GM12878 (cell line): ENCODE results near the gene OLFML2A. TPM values are rescaled to one million over a fixed set of nuclear protein-coding genes. Genes with fewer than 3 reads are reported as not detected.

Experiments
- ATAC-seq: fragments of 200-7000 bp; cut with Tn5 transposase; 3 replicates; pipeline ENCODE4 v1.9.1; 2020; ENCODE audit warnings: mild to moderate bottlenecking, moderate library complexity
- BruUV-seq: library from RNA; stranded (reverse); fragments of 400-500 nt; replicated peaks from 2 replicates; lab custom pipeline; 2021; lab: Mats Ljungman, UMichigan
- CTCF ChIA-PET: fragments of 300-600 bp; sonication (Branson Sonifier 250); formaldehyde crosslinking; extraction: SDS; loops from one replicate; lab custom pipeline; 2021; ENCODE audit warnings: inconsistent platforms; lab: Yijun Ruan, JAX
- POLR2A ChIA-PET: fragments of 350-600 bp; formaldehyde crosslinking; extraction: SDS; loops from one replicate; lab custom pipeline; 2021; ENCODE audit warnings: inconsistent platforms; lab: Charles Lee
- RAD21 ChIA-PET: fragments of 300-600 bp; sonication (Branson Sonifier 250); formaldehyde crosslinking; loops from one replicate; lab custom pipeline; 2023; ENCODE audit warnings: antibody characterized with exemption; ENCODE audit not compliant: unreplicated experiment; lab: Charles Lee
- SMC1A ChIA-PET: fragments of 300-600 bp; sonication (Branson Sonifier 250); formaldehyde crosslinking; loops from one replicate; lab custom pipeline; 2023; ENCODE audit not compliant: unreplicated experiment, uncharacterized antibody; lab: Charles Lee
- DNase-seq: peaks from one replicate; pipeline ENCODE4 v3.0.0-alpha.2; 2011; ENCODE audit warnings: low read depth, low spot score
- FAIRE-seq: peaks from 3 replicates; lab custom pipeline; 2011; peaks lifted over from hg19 to GRCh38; lab: Jason Lieb, UNC
- H2AFZ ChIP-seq: 2 replicates; pipeline ENCODE4 v1.6.0; 2011; ENCODE audit warnings: low read depth, low read length, control low read depth; ENCODE audit not compliant: control insufficient read depth
- H3K27ac ChIP-seq: 2 replicates; pipeline ENCODE4 v1.5.1; 2011; ENCODE audit warnings: control low read depth; ENCODE audit not compliant: control insufficient read depth, insufficient read depth
- H3K27me3 ChIP-seq, 2 experiments: replicated peaks in 1 of 2; 2 replicates each; pipeline versions ENCODE4 v1.6.0 to v1.6.1; 2011; ENCODE audit warnings: low read length in 1 of 2; ENCODE audit not compliant: control insufficient read depth in 2 of 2, insufficient read depth in 2 of 2
- H3K36me3 ChIP-seq, 2 experiments: 2 replicates each; pipeline ENCODE4 v1.5.1; 2011; ENCODE audit warnings: low read length in 1 of 2; ENCODE audit not compliant: control insufficient read depth in 2 of 2, insufficient read depth in 2 of 2
- H3K4me1 ChIP-seq: 2 replicates; pipeline ENCODE4 v1.6.1; 2011; ENCODE audit warnings: mild to moderate bottlenecking, low read length, moderate library complexity, mixed read lengths; ENCODE audit not compliant: control insufficient read depth, insufficient read depth
- H3K4me2 ChIP-seq: 2 replicates; pipeline ENCODE4 v1.6.0; 2011; ENCODE audit warnings: control low read depth; ENCODE audit not compliant: control insufficient read depth, insufficient read depth
- H3K4me3 ChIP-seq: fragments of 200-600 bp; sonication (generic); 2 replicates; pipeline ENCODE4 v1.5.1; 2016
- H3K79me2 ChIP-seq: 2 replicates; pipeline ENCODE4 v1.6.0; 2011; ENCODE audit warnings: low read length; ENCODE audit not compliant: control insufficient read depth, insufficient read depth
- H3K9ac ChIP-seq: 2 replicates; pipeline ENCODE4 v1.8.0; 2011; ENCODE audit warnings: low read length, control low read depth, mixed read lengths; ENCODE audit not compliant: control insufficient read depth, insufficient read depth
- H3K9me3 ChIP-seq: replicated peaks from 3 replicates; pipeline ENCODE4 v1.5.1; 2011; ENCODE audit warnings: mild to moderate bottlenecking, low read length; ENCODE audit not compliant: control insufficient read depth, insufficient read depth
- H4K20me1 ChIP-seq: 2 replicates; pipeline ENCODE4 v1.6.0; 2011; ENCODE audit not compliant: control insufficient read depth, insufficient read depth
- CREB1 ChIP-seq: IDR thresholded peaks from 2 replicates; pipeline ENCODE4 v1.6.1; 2012; ENCODE audit warnings: low read depth, mild to moderate bottlenecking, inconsistent platforms
- KLF5 ChIP-seq: fragments of 450-650 bp; IDR thresholded peaks from 2 replicates; pipeline ENCODE4 v1.6.1; 2014; ENCODE audit warnings: mild to moderate bottlenecking; ENCODE audit not compliant: partially characterized antibody
- MEF2A ChIP-seq: IDR thresholded peaks from 2 replicates; pipeline ENCODE4 v1.6.1; 2011; ENCODE audit warnings: low read depth, mild to moderate bottlenecking, low read length, moderate library complexity; ENCODE audit not compliant: insufficient read depth
- MYB ChIP-seq: fragments of 150-350 bp; IDR thresholded peaks from 2 replicates; pipeline ENCODE4 v1.6.1; 2014; ENCODE audit warnings: mild to moderate bottlenecking, low read depth, low read length, borderline replicate concordance
- NR2C1 ChIP-seq: fragments of 450-650 bp; IDR thresholded peaks from 2 replicates; pipeline ENCODE4 v1.6.1; 2017; ENCODE audit warnings: antibody characterized with exemption, mild to moderate bottlenecking, moderate library complexity
- SIN3A ChIP-seq: IDR thresholded peaks from 2 replicates; pipeline ENCODE4 v1.6.1; 2012; ENCODE audit warnings: low read depth, low read length, improper control_type of control experiment
- SREBF2 ChIP-seq: IDR thresholded peaks from 2 replicates; pipeline ENCODE4 v1.6.1; 2012; ENCODE audit warnings: mild to moderate bottlenecking, low read length
- TCF7 ChIP-seq: IDR thresholded peaks from 2 replicates; pipeline ENCODE4 v1.6.1; 2014; ENCODE audit warnings: antibody characterized with exemption, borderline replicate concordance
- ZNF207 ChIP-seq: fragments of 450-650 bp; IDR thresholded peaks from 2 replicates; pipeline ENCODE4 v1.6.1; 2014; ENCODE audit warnings: antibody characterized with exemption, mild to moderate bottlenecking, borderline replicate concordance
- WGBS: methylation state at CpG from one replicate; pipeline ENCODE4 v1.1.6; 2016; ENCODE audit warnings: low lambda C conversion rate; ENCODE audit not compliant: insufficient replicate concordance, insufficient coverage; ENCODE audit errors: missing lambda C conversion rate; 5-methylcytosine and 5-hydroxymethylcytosine counted together
- in situ Hi-C: fragments of 300-500 bp; cut with MboI; formaldehyde crosslinking; loops from 9 replicates; pipeline ENCODE4 v1.14.3; 2018; ENCODE audit warnings: mixed read lengths
- intact Hi-C: fragments of 100-400 bp; cut with micrococcal nuclease; formaldehyde crosslinking; loops from one replicate; pipeline ENCODE4 v1.14.2; 2022; ENCODE audit not compliant: unreplicated experiment
- polyA plus RNA-seq, 11 experiments: library from polyadenylated mRNA; depleted of rRNA in 4 of 11; unstranded in 6 of 11; stranded (reverse) in 5 of 11; fragments of >200 nt; fragmentation: Nextera tagmentation in 4 of 11; fragmentation: Illumina TruSeq in 1 of 11; extraction: Ambion mirVana in 4 of 11; extraction: Trizol in 1 of 11; gene quantifications; 1 replicate in 1 of 11; 2 replicates in 10 of 11; pipeline versions ENCODE4 v1.2.1 to v1.2.3, GENCODE V29; 2011 to 2016; ENCODE audit warnings: inconsistent platforms in 2 of 11, missing spikeins in 2 of 11, low read depth in 1 of 11
- total RNA-seq, 4 experiments: library from RNA; depleted of rRNA in 3 of 4; stranded (reverse); fragments of >200 nt in 3 of 4; fragmentation: Illumina TruSeq in 1 of 4; extraction: Trizol in 1 of 4; gene quantifications; 2 replicates each; pipeline versions ENCODE4 v1.2.1 to v1.2.3, GENCODE V29; 2013 to 2021
- TF ChIP-seq, protein P1 (sequence below): fragments of 450-650 bp; IDR thresholded peaks from 2 replicates; pipeline ENCODE4 v1.6.1; 2014; ENCODE audit warnings: mild to moderate bottlenecking

The OLFML2A gene
- total and polyA plus RNA-seq, 10 of the 15 experiments (the other 5 are each of a cell fraction or from before 2014, with no cell fraction given), result 0.02 to 0.13 (median 0.10) TPM; not detected in 4

DNA sequence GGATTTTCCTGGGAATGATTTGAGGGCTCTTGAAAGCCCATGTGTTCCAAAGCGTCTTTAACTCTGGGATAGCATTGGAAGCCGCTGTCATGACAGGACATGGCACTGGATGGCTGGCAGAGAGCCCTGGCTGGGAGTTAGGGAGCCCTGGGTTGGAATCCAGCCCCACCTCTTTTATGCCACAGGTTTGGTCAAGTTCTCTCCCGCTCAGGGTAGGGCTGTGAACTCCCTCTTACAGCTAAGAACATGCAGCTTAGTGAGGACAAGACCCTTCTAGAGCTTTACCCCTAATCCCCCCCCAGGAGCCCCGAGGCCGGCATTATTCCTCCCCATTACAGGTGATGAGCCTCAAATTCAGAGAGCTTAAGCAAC, 37.2 kb downstream of the OLFML2A start:
- Histone ChIP-seq H2AFZ (no peak overlapping the region), H3K9ac (no peak overlapping the region)
- no TSS peak for BruUV-seq
- POLR2A ChIA-PET, result interaction anchor here (1.0 kb wide), 1 partner anchor 191 kb away, joined by 5 read pairs; no protein-coding TSS in a partner anchor
- TF ChIP-seq, protein P1, sequence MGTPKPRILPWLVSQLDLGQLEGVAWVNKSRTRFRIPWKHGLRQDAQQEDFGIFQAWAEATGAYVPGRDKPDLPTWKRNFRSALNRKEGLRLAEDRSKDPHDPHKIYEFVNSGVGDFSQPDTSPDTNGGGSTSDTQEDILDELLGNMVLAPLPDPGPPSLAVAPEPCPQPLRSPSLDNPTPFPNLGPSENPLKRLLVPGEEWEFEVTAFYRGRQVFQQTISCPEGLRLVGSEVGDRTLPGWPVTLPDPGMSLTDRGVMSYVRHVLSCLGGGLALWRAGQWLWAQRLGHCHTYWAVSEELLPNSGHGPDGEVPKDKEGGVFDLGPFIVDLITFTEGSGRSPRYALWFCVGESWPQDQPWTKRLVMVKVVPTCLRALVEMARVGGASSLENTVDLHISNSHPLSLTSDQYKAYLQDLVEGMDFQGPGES, result no peak
- no peak for TF ChIP-seq CREB1
- no peak for TF ChIP-seq MEF2A
- TF ChIP-seq ZNF207, result no peak
- no peak for TF ChIP-seq TCF7
- TF ChIP-seq NR2C1, result no peak
- TF ChIP-seq KLF5, result no peak
- TF ChIP-seq SREBF2, result no peak
- no peak for TF ChIP-seq MYB
- no peak for TF ChIP-seq SIN3A
- TF ChIP-seq, all 136 proteins: peak for 0
- DNase-seq, result no peak
- WGBS, result 55% methylated on average over 5 of the region's 5 CpGs
- no peaks in the 10 kb centered on the region for H3K27me3 ChIP-seq
- ATAC-seq, result no peak
- no peak for FAIRE-seq
- H3K4me1 ChIP-seq, result peaks cover 7% of the 10 kb centered on the region
- intact Hi-C loops, result no loop called here
- in situ Hi-C loops, result no loop called here
- ChIA-PET RAD21 (interaction anchor here (1.1 kb wide), 1 partner anchor 12 kb away, joined by 3 read pairs; no protein-coding TSS in a partner anchor), SMC1A (interaction anchor here (0.7 to 2.0 kb wide), 5 partner anchors 13 to 197 kb away, joined by 3 to 6 read pairs (median 3); no protein-coding TSS in a partner anchor), CTCF (interaction anchor here (0.9 to 1.4 kb wide), 8 partner anchors 9 to 42 kb away, joined by 3 to 6 read pairs (median 3); partner anchors contain the start of gene WDR38)
- H3K4me3 ChIP-seq, result no peak overlapping the region
- H3K36me3 ChIP-seq, result no peaks in the 10 kb centered on the region
- no peak overlapping the region for H3K4me2 ChIP-seq
- H4K20me1 ChIP-seq, result no peaks in the 10 kb centered on the region
- no peaks in the 10 kb centered on the region for H3K79me2 ChIP-seq
- no peak overlapping the region for H3K27ac ChIP-seq
- H3K9me3 ChIP-seq, result no peaks in the 10 kb centered on the region
